ENCODE measurements around the gene HAVCR1. TPM values are rescaled to one million over a fixed set of nuclear protein-coding genes. Genes with fewer than 3 reads are reported as not detected.

Gene HAVCR1
- 0.77 and 0.93 TPM in 2 replicates for total RNA-seq (2016; rRNA removed; fragmentation: Illumina TruSeq; extraction: Trizol)
- 0.30 and 0.62 TPM in 2 replicates for total RNA-seq (2016; cell fraction: cytosol; rRNA removed; fragmentation: Illumina TruSeq; extraction: Trizol; ENCODE audit: low read depth)
- total RNA-seq (2016; cell fraction: insoluble cytoplasmic fraction; rRNA removed; fragmentation: Illumina TruSeq; extraction: Trizol) = 0.62 and 1.00 TPM in 2 replicates
- 0.10 and 0.83 TPM in 2 replicates for total RNA-seq (2016; cell fraction: membrane; rRNA removed; fragmentation: Illumina TruSeq; extraction: Trizol)
- total RNA-seq (2016; cell fraction: nucleus; rRNA removed; fragmentation: Illumina TruSeq; extraction: Trizol) = 1.2 TPM in 2 replicates
- polyA plus RNA-seq (2011; rRNA removed) = 12.3 and 14.1 TPM in 2 replicates
- 8.6 and 13.6 TPM in 2 replicates for polyA plus RNA-seq (2011; cell fraction: cytosol; rRNA removed)
- 7.1 and 8.7 TPM in 2 replicates for polyA plus RNA-seq (2011; cell fraction: nucleus; rRNA removed)
- polyA plus RNA-seq (2012) = 3.6 and 4.1 TPM in 2 replicates
- polyA plus RNA-seq (2016; cell fraction: cytosol; fragmentation: Illumina TruSeq; extraction: Trizol; ENCODE audit: low read depth) = 0.14 TPM in 1 of 2 replicates, not detected in the other
- polyA plus RNA-seq (2016; cell fraction: insoluble cytoplasmic fraction; fragmentation: Illumina TruSeq; extraction: Trizol; ENCODE audit: low read depth) = 0.26 and 0.29 TPM in 2 replicates
- not detected in 2 replicates for polyA plus RNA-seq (2016; cell fraction: membrane; fragmentation: Illumina TruSeq; extraction: Trizol; ENCODE audit: low read depth)
- 1.1 TPM in 1 of 2 replicates, not detected in the other for polyA plus RNA-seq (2016; cell fraction: nucleus; fragmentation: Illumina TruSeq; extraction: Trizol; ENCODE audit: insufficient read depth, low read depth)
- polyA minus RNA-seq (2011; rRNA and poly(A)+ RNA removed; ENCODE audit: low replicate concordance) = 0.26 and 32.4 TPM in 2 replicates
- polyA minus RNA-seq (2011; cell fraction: cytosol; rRNA and poly(A)+ RNA removed) = 9.6 and 11.2 TPM in 2 replicates
- polyA minus RNA-seq (2011; cell fraction: nucleus; rRNA and poly(A)+ RNA removed) = 15.2 and 22.1 TPM in 2 replicates
- Bru-seq, nascent RNA = percentile 28 among the genes with signal in this experiment
- BruChase-seq, experiment 1, labeled RNA remaining after a 6-hour chase = percentile 28 among the genes with signal in this experiment
- percentile 26 among the genes with signal in this experiment for BruChase-seq, experiment 2, labeled RNA remaining after a 2-hour chase
- long read RNA-seq, experiment 1, partial matches to known transcripts = 0 of 1 reads
- long read RNA-seq, experiment 1, other reads (novel, unspliced or antisense) = 1 of 1 reads
- long read RNA-seq, experiment 2 = 0 reads

GRCh38 chr5:157059093-157059539, at the start of gene HAVCR1:
TSS of gene HAVCR1 (minus strand) at chr5:157059116. CDS start at chr5:157057943, 1,173 bp downstream.
- H3K79me2 ChIP-seq (ENCODE audit: insufficient read depth, low read length) = no peaks in the 10 kb centered on the region
- ChIA-PET CTCF (ENCODE audit: low intra/inter-chr PET ratio, low total read pairs) (no interaction called here), POLR2A (interaction anchor here (0.8 to 2.8 kb wide), 6 partner anchors 9 to 83 kb away, joined by 3 to 18 read pairs (median 6); partner anchors contain the start of gene MED7)
- DNase-seq (ENCODE audit: low spot score) (peak; percentile 88), ATAC-seq (peak; percentile 96), FAIRE-seq (peak; percentile 60)
- H3K4me1 ChIP-seq (ENCODE audit: insufficient read depth, low read length) = peaks cover 67% of the 10 kb centered on the region
- H3K4me3 ChIP-seq (replicated peaks in 1 of 3; ENCODE audit: insufficient read depth in 1 of 3, low read depth in 2 of 3, low read length in 3 of 3) = peak within 1 kb of the TSS; percentile 14 to 60 (median 23); a peak in 5 of 6 replicates
- H4K20me1 ChIP-seq (ENCODE audit: insufficient read depth, low read length) = no peaks in the 10 kb centered on the region
- 6% methylated on average over 9 of the region's 9 CpGs for WGBS (ENCODE audit: low lambda C conversion rate)
- no peaks in the 10 kb centered on the region for H3K9me3 ChIP-seq (ENCODE audit: low read length)
- no peaks in the 10 kb centered on the region for H3K36me3 ChIP-seq (replicated peaks in 1 of 2; ENCODE audit: control insufficient read depth in 1 of 2, insufficient read depth in 2 of 2, low read length in 2 of 2)
- peak within 1 kb of the TSS; percentile 58 for H3K9ac ChIP-seq (ENCODE audit: insufficient read depth, low read depth, low read length)
- in situ Hi-C loops (cut with HindIII; ENCODE audit: extremely low pct_ligation_motif_present, low pct_unique_long_range_greater_than_20kb) (no loop called here), intact Hi-C loops (cut with micrococcal nuclease; ENCODE audit: unreplicated experiment) (loop anchor here (5.0 kb wide), 1 partner anchor 83 kb away; the partner anchor contains the start of gene MED7)
- no peaks in the 10 kb centered on the region; a peak in 1 of 5 replicates for H3K27me3 ChIP-seq (ENCODE audit: control insufficient read depth in 1 of 2, insufficient read depth in 2 of 2, low read length in 2 of 2)
- peak within 1 kb of the TSS; percentile 92 for H3K4me2 ChIP-seq (ENCODE audit: low read depth, low read length)
- peak within 1 kb of the TSS; percentile 55 for H2AFZ ChIP-seq (ENCODE audit: low read length)
- H3K27ac ChIP-seq (ENCODE audit: extremely low read length, insufficient read depth, low read length) = peak within 1 kb of the TSS; percentile 80
- no TSS peak for BruUV-seq (replicated peaks)
- TF ChIP-seq CSRNP1 (CRISPR knock-in tag; IDR thresholded peaks at IDR 0.05) (no peak), SNAPC5 (CRISPR knock-in tag; IDR thresholded peaks at IDR 0.05; ENCODE audit: borderline replicate concordance) (no peak), LBX2 (CRISPR knock-in tag; IDR thresholded peaks at IDR 0.05; ENCODE audit: borderline replicate concordance) (no peak), SOX13 (IDR thresholded peaks at IDR 0.05) (no peak), SOX13 (CRISPR knock-in tag; conservative IDR thresholded peaks at IDR 0.05 in 1 of 2, IDR thresholded peaks at IDR 0.05 in 1 of 2) (peak in 1 of 2 experiments; percentile 20; a peak in 1 of 4 replicates), ZSCAN21 (CRISPR knock-in tag; IDR thresholded peaks at IDR 0.05; ENCODE audit: borderline replicate concordance) (0 out of 2 replicates have a peak, but pooled peaks have one; percentile 30), KDM2A (CRISPR knock-in tag; IDR thresholded peaks at IDR 0.05; ENCODE audit: borderline replicate concordance, low read depth) (peak; percentile 31; the same call in 1 of the 2 replicates), JUND (CRISPR knock-in tag; IDR thresholded peaks at IDR 0.05) (no peak), FOSL2 (CRISPR knock-in tag; IDR thresholded peaks at IDR 0.05) (peak; percentile 69), MED1 (CRISPR knock-in tag; IDR thresholded peaks at IDR 0.05) (peak; percentile 71; the same call in 1 of the 2 replicates), BCL6 (CRISPR knock-in tag; IDR thresholded peaks at IDR 0.05) (peak; percentile 45; the same call in 1 of the 2 replicates), ZNF354B (CRISPR knock-in tag; IDR thresholded peaks at IDR 0.05) (no peak), KLF16 (CRISPR knock-in tag; IDR thresholded peaks at IDR 0.05) (peak in 1 of 2 experiments; percentile 26; a peak in 1 of 4 replicates), IKZF5 (CRISPR knock-in tag; IDR thresholded peaks at IDR 0.05) (peak; percentile 33; the same call in 1 of the 2 replicates), SALL1 (CRISPR knock-in tag; IDR thresholded peaks at IDR 0.05) (no peak), CEBPG (CRISPR knock-in tag; IDR thresholded peaks at IDR 0.05) (0 out of 2 replicates have a peak, but pooled peaks have one; percentile 20)
